H9 (cell line): ENCODE data around the gene RNF114. TPM values are rescaled to one million over a fixed set of nuclear protein-coding genes. Genes with fewer than 3 reads are reported as not detected.

Experiments
- DNase-seq: peaks from one replicate; pipeline ENCODE4 v3.0.0-alpha.2; 2017
- H2AFZ ChIP-seq: one replicate; pipeline ENCODE4 v1.6.1; 2013; ENCODE audit warnings: mild to moderate bottlenecking, low read length, control low read depth, moderate library complexity
- H2AK5ac ChIP-seq: 2 replicates; pipeline ENCODE4 v1.6.1; 2013; ENCODE audit warnings: low read length, control low read depth, mixed read lengths; ENCODE audit not compliant: insufficient read length
- H2BK120ac ChIP-seq: one replicate; pipeline ENCODE4 v1.6.1; 2013; ENCODE audit warnings: low read depth, mild to moderate bottlenecking, low read length, control low read depth, inconsistent platforms; ENCODE audit not compliant: poor library complexity, severe bottlenecking
- H2BK12ac ChIP-seq: 2 replicates; pipeline ENCODE4 v1.6.1; 2013; ENCODE audit warnings: low read length, control low read depth, mixed read lengths, low read depth; ENCODE audit not compliant: insufficient read length
- H2BK15ac ChIP-seq: 2 replicates; pipeline ENCODE4 v1.6.1; 2013; ENCODE audit warnings: low read depth, low read length, control low read depth
- H2BK20ac ChIP-seq: one replicate; pipeline ENCODE4 v1.6.1; 2013; ENCODE audit warnings: low read depth, mild to moderate bottlenecking, low read length, control low read depth, inconsistent platforms; ENCODE audit not compliant: poor library complexity, severe bottlenecking
- H2BK5ac ChIP-seq: 2 replicates; pipeline ENCODE4 v1.6.1; 2013; ENCODE audit warnings: low read length, control low read depth, mixed read lengths; ENCODE audit not compliant: insufficient read length
- H3K14ac ChIP-seq: 2 replicates; pipeline ENCODE4 v1.6.1; 2013; ENCODE audit warnings: low read length, control low read depth; ENCODE audit not compliant: insufficient read depth
- H3K18ac ChIP-seq: 2 replicates; pipeline ENCODE4 v1.6.1; 2013; ENCODE audit warnings: low read depth, mild to moderate bottlenecking, mixed read lengths, low read length, control low read depth; ENCODE audit not compliant: insufficient read length
- H3K23ac ChIP-seq: 2 replicates; pipeline ENCODE4 v1.6.1; 2013; ENCODE audit warnings: low read length, control low read depth, mixed read lengths, low read depth; ENCODE audit not compliant: insufficient read length
- H3K23me2 ChIP-seq: 2 replicates; pipeline ENCODE4 v1.6.1; 2013; ENCODE audit warnings: low read depth, mild to moderate bottlenecking, mixed read lengths, low read length, control low read depth; ENCODE audit not compliant: insufficient read length, poor library complexity, severe bottlenecking
- H3K27ac ChIP-seq: 2 replicates; pipeline ENCODE4 v1.5.1; 2013; ENCODE audit warnings: low read length, control low read depth, mixed read lengths, low read depth; ENCODE audit not compliant: insufficient read length
- H3K27me3 ChIP-seq: 2 replicates; pipeline ENCODE4 v1.6.1; 2013; ENCODE audit warnings: low read length, control low read depth, inconsistent platforms; ENCODE audit not compliant: insufficient read depth
- H3K4ac ChIP-seq: 2 replicates; pipeline ENCODE4 v1.6.1; 2013; ENCODE audit warnings: low read depth, mild to moderate bottlenecking, control low read depth, inconsistent platforms, low read length, moderate library complexity
- H3K4me1 ChIP-seq: 2 replicates; pipeline ENCODE4 v1.6.1; 2013; ENCODE audit warnings: low read length, control low read depth, inconsistent platforms; ENCODE audit not compliant: insufficient read depth
- H3K4me2 ChIP-seq: 2 replicates; pipeline ENCODE4 v1.6.1; 2013; ENCODE audit warnings: low read length, control low read depth, mixed read lengths; ENCODE audit not compliant: insufficient read length, insufficient read depth
- H3K56ac ChIP-seq: 2 replicates; pipeline ENCODE4 v1.6.1; 2013; ENCODE audit warnings: low read depth, mild to moderate bottlenecking, mixed read lengths, low read length, control low read depth; ENCODE audit not compliant: insufficient read length
- H3K79me1 ChIP-seq: 2 replicates; pipeline ENCODE4 v1.6.1; 2013; ENCODE audit warnings: low read depth, mild to moderate bottlenecking, moderate library complexity, low read length, control low read depth, inconsistent platforms; ENCODE audit not compliant: insufficient read depth, poor library complexity, severe bottlenecking
- H3K79me2 ChIP-seq: 2 replicates; pipeline ENCODE4 v1.6.1; 2013; ENCODE audit warnings: low read length, control low read depth, inconsistent platforms; ENCODE audit not compliant: insufficient read depth
- H3K9ac ChIP-seq: 2 replicates; pipeline ENCODE4 v1.6.1; 2013; ENCODE audit warnings: low read length, control low read depth, mixed read lengths; ENCODE audit not compliant: insufficient read length; ENCODE audit errors: extremely low read depth
- H3K9me3 ChIP-seq: one replicate; pipeline ENCODE4 v1.6.1; 2013; ENCODE audit warnings: low read depth, low read length, inconsistent platforms; ENCODE audit not compliant: control insufficient read depth
- H3T11ph ChIP-seq: one replicate; pipeline ENCODE4 v1.6.1; 2013; ENCODE audit warnings: mild to moderate bottlenecking, low read length, control low read depth, inconsistent platforms
- H4K20me1 ChIP-seq: one replicate; pipeline ENCODE4 v1.6.1; 2013; ENCODE audit not compliant: control insufficient read depth, insufficient read length, insufficient read depth
- H4K5ac ChIP-seq: 2 replicates; pipeline ENCODE4 v1.6.1; 2013; ENCODE audit warnings: low read depth, mild to moderate bottlenecking, mixed read lengths, low read length, control low read depth; ENCODE audit not compliant: insufficient read length
- H4K8ac ChIP-seq: replicated peaks from 2 replicates; pipeline ENCODE4 v1.6.1; 2013; ENCODE audit warnings: low read length, control low read depth, mixed read lengths, low read depth; ENCODE audit not compliant: insufficient read length
- H4K91ac ChIP-seq: 2 replicates; pipeline ENCODE4 v1.6.1; 2013; ENCODE audit warnings: low read depth, mild to moderate bottlenecking, moderate library complexity, mixed read lengths, low read length, control low read depth; ENCODE audit not compliant: insufficient read length
- H3K27ac Mint-ChIP-seq, 3 experiments: 2 replicates in 2 of 3; 3 replicates in 1 of 3; pipeline ENCODE4 v1.8.0; 2020 to 2021; ENCODE audit warnings: mixed read lengths in 3 of 3, mild to moderate bottlenecking in 1 of 3, moderate library complexity in 1 of 3
- H3K27me3 Mint-ChIP-seq: 2 replicates; pipeline ENCODE4 v1.8.0; 2021; ENCODE audit warnings: low read depth, mild to moderate bottlenecking, moderate library complexity, mixed read lengths
- H3K36me3 Mint-ChIP-seq, 3 experiments: 2 replicates in 2 of 3; 3 replicates in 1 of 3; pipeline ENCODE4 v1.8.0; 2020 to 2021; ENCODE audit warnings: low read depth in 3 of 3, mixed read lengths in 3 of 3; ENCODE audit not compliant: insufficient read depth in 1 of 3
- H3K4me1 Mint-ChIP-seq, 2 experiments: 2 replicates each; pipeline ENCODE4 v1.8.0; 2020; ENCODE audit warnings: mixed read lengths in 2 of 2
- H3K4me3 Mint-ChIP-seq, 2 experiments: 2 replicates in 1 of 2; 3 replicates in 1 of 2; pipeline ENCODE4 v1.8.0; 2020 to 2021; ENCODE audit warnings: mild to moderate bottlenecking in 2 of 2, mixed read lengths in 2 of 2, moderate library complexity in 1 of 2
- H3K9me3 Mint-ChIP-seq, 2 experiments: 2 replicates in 1 of 2; 3 replicates in 1 of 2; pipeline ENCODE4 v1.8.0; 2020; ENCODE audit warnings: mild to moderate bottlenecking in 2 of 2, mixed read lengths in 2 of 2, moderate library complexity in 1 of 2
- CTCF ChIP-seq: fragments of 200-600 bp; sonication (generic); conservative IDR thresholded peaks from 3 replicates; pipeline ENCODE4 v1.8.0; 2021; ENCODE audit warnings: antibody characterized with exemption, mild to moderate bottlenecking
- WGBS: extraction: QIAGEN DNeasy Blood & Tissue Kit; methylation state at CpG from one replicate; pipeline ENCODE4 v1.1.7; 2013; ENCODE audit warnings: missing lambda C conversion rate, low lambda C conversion rate, mixed read lengths; ENCODE audit not compliant: insufficient read length; ENCODE audit errors: extremely low coverage; 5-methylcytosine and 5-hydroxymethylcytosine counted together
- total RNA-seq: library from RNA; stranded (reverse); gene quantifications from 2 replicates; pipeline ENCODE4 v1.2.1, GENCODE V29; 2021

Gene RNF114
- total RNA-seq, 1 experiment from 2014 or later, result 75.5 TPM

- Mint-ChIP-seq H3K27me3 (no peaks in the 10 kb centered on the region), H3K9me3 (no peaks in the 10 kb centered on the region; a peak in 1 of 5 replicates), H3K27ac (no peak overlapping the region), H3K36me3 (peaks cover 10 to 25% (median 12%) of the 10 kb centered on the region in 3 experiments), H3K4me3 (no peak overlapping the region), H3K4me1 (peaks cover 0 to 1% of the 10 kb centered on the region in 2 experiments; a peak in 1 of 4 replicates)
- DNase-seq, result no peak
- H3K14ac ChIP-seq, result no peak overlapping the region
- H3K4me1 ChIP-seq, result no peaks in the 10 kb centered on the region
- no peak overlapping the region for H2AFZ ChIP-seq
- no peak overlapping the region for H3K4ac ChIP-seq
- no peak overlapping the region for H2AK5ac ChIP-seq
- no peak overlapping the region for H2BK120ac ChIP-seq
- H3K4me2 ChIP-seq, result no peak overlapping the region
- no peaks in the 10 kb centered on the region for H4K20me1 ChIP-seq
- no peaks in the 10 kb centered on the region for H3K9me3 ChIP-seq
- WGBS, result no CpG with 5 or more reads among the region's 5 CpGs
- no peak overlapping the region for H3T11ph ChIP-seq
- no peak overlapping the region for H4K91ac ChIP-seq
- no peak overlapping the region for H2BK12ac ChIP-seq
- H2BK5ac ChIP-seq, result no peak overlapping the region
- no peak overlapping the region for H3K27ac ChIP-seq
- no peak overlapping the region for H3K9ac ChIP-seq
- H3K56ac ChIP-seq, result no peak overlapping the region
- no peak overlapping the region for H2BK20ac ChIP-seq
- H4K5ac ChIP-seq, result no peak overlapping the region
- no peaks in the 10 kb centered on the region for H3K79me2 ChIP-seq
- no peak overlapping the region for H4K8ac ChIP-seq
- H3K27me3 ChIP-seq, result no peaks in the 10 kb centered on the region
- H3K79me1 ChIP-seq, result no peaks in the 10 kb centered on the region
- H3K23ac ChIP-seq, result no peak overlapping the region
- no peaks in the 10 kb centered on the region for H3K23me2 ChIP-seq
- no peak for TF ChIP-seq CTCF
- H2BK15ac ChIP-seq, result no peak overlapping the region
- H3K18ac ChIP-seq, result no peak overlapping the region
Observed at GRCh38 chr20:49901588-49901987, 34.6 kb upstream of the RNF114 start.
